ENCODE data around the gene RAB6B.
A peak's percentile ranks its signal among the peaks of the same experiment; 100 is the strongest.

RAB6B gene

GRCh38 chr3:133930341-133930933 lies 34.8 kb upstream of the RAB6B start:
- peak; percentile 86 for DNase-seq

- DNase-seq = no peak
These were observed 33.4 kb upstream of the RAB6B start for GRCh38 chr3:133928903-133929607.

GRCh38 chr3:133928136-133928893 lies 32.6 kb upstream of the RAB6B start:
- no peak for DNase-seq

GRCh38 chr3:133927540-133928066 lies 31.9 kb upstream of the RAB6B start:
- DNase-seq = peak; percentile 71

- DNase-seq = peak; percentile 34
These were observed 31.3 kb upstream of the RAB6B start for GRCh38 chr3:133926736-133927539.

GRCh38 chr3:133925960-133926735 lies 30.5 kb upstream of the RAB6B start:
- DNase-seq = no peak

GRCh38 chr3:133924041-133924440 lies 28.4 kb upstream of the RAB6B start:
- DNase-seq = no peak

GRCh38 chr3:133921592-133921991 lies 25.9 kb upstream of the RAB6B start:
- no peak for DNase-seq

- DNase-seq = no peak
These were observed 21.5 kb upstream of the RAB6B start for GRCh38 chr3:133917144-133917543.

GRCh38 chr3:133915685-133916658 lies 20.3 kb upstream of the RAB6B start:
- peak; percentile 37 for DNase-seq

- no peak for DNase-seq
These were observed 19.3 kb upstream of the RAB6B start for GRCh38 chr3:133914839-133915600.

- no peak for DNase-seq
These were observed 14.7 kb upstream of the RAB6B start for GRCh38 chr3:133910422-133910821.

GRCh38 chr3:133905376-133905775 lies 9.7 kb upstream of the RAB6B start:
- DNase-seq = no peak

- DNase-seq = no peak
These were observed 6.2 kb upstream of the RAB6B start for GRCh38 chr3:133901847-133902246.

GRCh38 chr3:133901083-133901482 lies 5.4 kb upstream of the RAB6B start:
- DNase-seq = peak; percentile 59

GRCh38 chr3:133899311-133899710 lies 3.6 kb upstream of the RAB6B start:
- no peak for DNase-seq

GRCh38 chr3:133897547-133897946 lies 1.9 kb upstream of the RAB6B start:
- no peak for DNase-seq

GRCh38 chr3:133896002-133896761 lies 500 bp upstream of the RAB6B start:
- DNase-seq = peak; percentile 58
